OCI-LY1 (cell line): ENCODE data around the gene PRDX6.

Source experiments
- H2AFZ ChIP-seq: fragments of 200-600 bp; sonication (generic), shearing (Covaris generic); 2 replicates; pipeline ENCODE4 v1.6.0; 2014; ENCODE audit warnings: antibody characterized with exemption, mild to moderate bottlenecking, low read length
- H3F3A ChIP-seq: fragments of 200-600 bp; sonication (generic), shearing (Covaris generic); 2 replicates; pipeline ENCODE4 v1.6.0; 2014; ENCODE audit warnings: mild to moderate bottlenecking, antibody characterized with exemption, low read length, moderate library complexity; ENCODE audit not compliant: insufficient read depth
- H3K27ac ChIP-seq: fragments of 200-600 bp; sonication (generic); 2 replicates; pipeline ENCODE4 v1.5.1; 2014; ENCODE audit warnings: low read length, mixed run types, mild to moderate bottlenecking, low read depth; ENCODE audit not compliant: poor library complexity, severe bottlenecking
- H3K27me3 ChIP-seq: fragments of 200-600 bp; sonication (generic); 2 replicates; pipeline ENCODE4 v1.6.0; 2014; ENCODE audit warnings: antibody characterized with exemption, mild to moderate bottlenecking, low read length, moderate library complexity; ENCODE audit not compliant: insufficient read depth
- H3K36me3 ChIP-seq: fragments of 200-600 bp; sonication (generic); 2 replicates; pipeline ENCODE4 v1.6.1; 2014; ENCODE audit warnings: mild to moderate bottlenecking, antibody characterized with exemption, low read length, moderate library complexity, mixed read lengths; ENCODE audit not compliant: insufficient read depth
- H3K4me1 ChIP-seq: fragments of 200-600 bp; sonication (generic); 2 replicates; pipeline ENCODE4 v1.5.1; 2014; ENCODE audit warnings: mild to moderate bottlenecking, low read length, moderate library complexity; ENCODE audit not compliant: insufficient read depth, severe bottlenecking
- H3K4me2 ChIP-seq: fragments of 200-600 bp; sonication (generic), shearing (Covaris generic); 2 replicates; pipeline ENCODE4 v1.6.1; 2014; ENCODE audit warnings: low read length
- H3K4me3 ChIP-seq: fragments of 200-600 bp; sonication (generic); 2 replicates; pipeline ENCODE4 v1.5.1; 2014; ENCODE audit warnings: low read length, low read depth, mild to moderate bottlenecking, mixed read lengths; ENCODE audit not compliant: poor library complexity, severe bottlenecking
- H3K79me2 ChIP-seq: fragments of 200-600 bp; shearing (Covaris generic); 2 replicates; pipeline ENCODE4 v1.6.1; 2016; ENCODE audit warnings: mixed run types, low read length, mixed read lengths; ENCODE audit not compliant: insufficient read depth
- H3K9ac ChIP-seq: fragments of 200-600 bp; sonication (generic), shearing (Covaris generic); 2 replicates; pipeline ENCODE4 v1.6.1; 2014; ENCODE audit warnings: mild to moderate bottlenecking, low read length, mixed read lengths
- H3K9me2 ChIP-seq: fragments of 200-600 bp; sonication (generic), shearing (Covaris generic); 2 replicates; pipeline ENCODE4 v1.6.1; 2014; ENCODE audit warnings: low read depth, mild to moderate bottlenecking, low read length, mixed read lengths
- H3K9me3 ChIP-seq: fragments of 200-600 bp; shearing (Covaris generic); 2 replicates; pipeline ENCODE4 v1.6.1; 2014; ENCODE audit warnings: low read length, mixed read lengths
- H4K20me1 ChIP-seq: fragments of 200-600 bp; sonication (generic), shearing (Covaris generic); 2 replicates; pipeline ENCODE4 v1.6.0; 2016; ENCODE audit warnings: mild to moderate bottlenecking, low read length; ENCODE audit not compliant: insufficient read depth
- EZH2 ChIP-seq: fragments of 200-600 bp; sonication (generic), shearing (Covaris generic); IDR thresholded peaks from 2 replicates; pipeline ENCODE4 v1.8.0; 2017; ENCODE audit warnings: borderline replicate concordance, mixed run types, mild to moderate bottlenecking, antibody characterized with exemption, low read length, moderate library complexity, mixed read lengths
- TF ChIP-seq, protein P1 (sequence below): fragments of 200-600 bp; sonication (generic), shearing (Covaris generic); IDR thresholded peaks from 2 replicates; pipeline ENCODE4 v1.5.1; 2017; ENCODE audit warnings: mild to moderate bottlenecking, antibody characterized with exemption, low read length, moderate library complexity, mixed read lengths

PRDX6 gene

GRCh38 chr1:173525926-173526325, 48.8 kb downstream of the PRDX6 start:
- Histone ChIP-seq H3K4me1 (no peaks in the 10 kb centered on the region), H4K20me1 (no peaks in the 10 kb centered on the region), H3K4me2 (no peak overlapping the region), H3F3A (no peaks in the 10 kb centered on the region), H3K79me2 (no peaks in the 10 kb centered on the region), H3K27me3 (no peaks in the 10 kb centered on the region), H2AFZ (no peak overlapping the region), H3K9me3 (no peaks in the 10 kb centered on the region), H3K36me3 (no peaks in the 10 kb centered on the region), H3K4me3 (no peak overlapping the region), H3K27ac (no peak overlapping the region), H3K9me2 (no peaks in the 10 kb centered on the region), H3K9ac (no peak overlapping the region)
- TF ChIP-seq, protein P1, sequence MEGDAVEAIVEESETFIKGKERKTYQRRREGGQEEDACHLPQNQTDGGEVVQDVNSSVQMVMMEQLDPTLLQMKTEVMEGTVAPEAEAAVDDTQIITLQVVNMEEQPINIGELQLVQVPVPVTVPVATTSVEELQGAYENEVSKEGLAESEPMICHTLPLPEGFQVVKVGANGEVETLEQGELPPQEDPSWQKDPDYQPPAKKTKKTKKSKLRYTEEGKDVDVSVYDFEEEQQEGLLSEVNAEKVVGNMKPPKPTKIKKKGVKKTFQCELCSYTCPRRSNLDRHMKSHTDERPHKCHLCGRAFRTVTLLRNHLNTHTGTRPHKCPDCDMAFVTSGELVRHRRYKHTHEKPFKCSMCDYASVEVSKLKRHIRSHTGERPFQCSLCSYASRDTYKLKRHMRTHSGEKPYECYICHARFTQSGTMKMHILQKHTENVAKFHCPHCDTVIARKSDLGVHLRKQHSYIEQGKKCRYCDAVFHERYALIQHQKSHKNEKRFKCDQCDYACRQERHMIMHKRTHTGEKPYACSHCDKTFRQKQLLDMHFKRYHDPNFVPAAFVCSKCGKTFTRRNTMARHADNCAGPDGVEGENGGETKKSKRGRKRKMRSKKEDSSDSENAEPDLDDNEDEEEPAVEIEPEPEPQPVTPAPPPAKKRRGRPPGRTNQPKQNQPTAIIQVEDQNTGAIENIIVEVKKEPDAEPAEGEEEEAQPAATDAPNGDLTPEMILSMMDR, result no peak
- TF ChIP-seq EZH2, result no peak

- Histone ChIP-seq H3K27ac (no peak overlapping the region), H4K20me1 (no peaks in the 10 kb centered on the region), H3K9me2 (no peaks in the 10 kb centered on the region), H3K36me3 (no peaks in the 10 kb centered on the region), H3K4me2 (no peak overlapping the region), H3K27me3 (no peaks in the 10 kb centered on the region), H3K9me3 (no peaks in the 10 kb centered on the region), H2AFZ (no peak overlapping the region), H3K4me1 (no peaks in the 10 kb centered on the region), H3K9ac (no peak overlapping the region), H3K4me3 (no peak overlapping the region), H3K79me2 (no peaks in the 10 kb centered on the region), H3F3A (no peaks in the 10 kb centered on the region)
- TF ChIP-seq EZH2, result no peak
- TF ChIP-seq, protein P1, result no peak
Observed at GRCh38 chr1:173527151-173527826, 50.2 kb downstream of the PRDX6 start.

GRCh38 chr1:173529106-173529505, 52.0 kb downstream of the PRDX6 start:
- H3K79me2 ChIP-seq, result no peaks in the 10 kb centered on the region
- H2AFZ ChIP-seq, result no peak overlapping the region
- no peaks in the 10 kb centered on the region for H3F3A ChIP-seq
- H3K4me2 ChIP-seq, result no peak overlapping the region
- H3K9me3 ChIP-seq, result no peaks in the 10 kb centered on the region
- H3K9ac ChIP-seq, result no peak overlapping the region
- H3K27ac ChIP-seq, result no peak overlapping the region
- no peaks in the 10 kb centered on the region for H3K9me2 ChIP-seq
- H3K36me3 ChIP-seq, result no peaks in the 10 kb centered on the region
- H3K4me3 ChIP-seq, result no peak overlapping the region
- no peaks in the 10 kb centered on the region for H3K4me1 ChIP-seq
- TF ChIP-seq, protein P1, result no peak
- no peak for TF ChIP-seq EZH2
- no peaks in the 10 kb centered on the region for H3K27me3 ChIP-seq
- H4K20me1 ChIP-seq, result no peaks in the 10 kb centered on the region
